Measurements from ENCODE around the gene LRRC4C.
"Not testable (repeated sequence)": the region's sequence is repeated elsewhere in the genome, so short reads cannot be mapped to it uniquely, and the experiment has no call there.

Gene LRRC4C

GRCh38 chr11:40178470-40178869 lies 1281.0 kb downstream of the LRRC4C start:
- ATAC-seq (ENCODE audit: low read depth) (no peak), DNase-seq (ENCODE audit: low spot score) (no peak)
- no peak overlapping the region for H3K4me3 ChIP-seq (ENCODE audit: severe bottlenecking)
- H3K27ac ChIP-seq (ENCODE audit: poor library complexity, severe bottlenecking): no peak overlapping the region
- H3K36me3 ChIP-seq (ENCODE audit: low read depth): no peaks in the 10 kb centered on the region
- H3K4me1 ChIP-seq (ENCODE audit: insufficient read depth, poor library complexity, severe bottlenecking): no peaks in the 10 kb centered on the region
- H3K27me3 ChIP-seq (ENCODE audit: insufficient read depth, poor library complexity, severe bottlenecking): peaks cover 7% of the 10 kb centered on the region
- TF ChIP-seq, protein P1, sequence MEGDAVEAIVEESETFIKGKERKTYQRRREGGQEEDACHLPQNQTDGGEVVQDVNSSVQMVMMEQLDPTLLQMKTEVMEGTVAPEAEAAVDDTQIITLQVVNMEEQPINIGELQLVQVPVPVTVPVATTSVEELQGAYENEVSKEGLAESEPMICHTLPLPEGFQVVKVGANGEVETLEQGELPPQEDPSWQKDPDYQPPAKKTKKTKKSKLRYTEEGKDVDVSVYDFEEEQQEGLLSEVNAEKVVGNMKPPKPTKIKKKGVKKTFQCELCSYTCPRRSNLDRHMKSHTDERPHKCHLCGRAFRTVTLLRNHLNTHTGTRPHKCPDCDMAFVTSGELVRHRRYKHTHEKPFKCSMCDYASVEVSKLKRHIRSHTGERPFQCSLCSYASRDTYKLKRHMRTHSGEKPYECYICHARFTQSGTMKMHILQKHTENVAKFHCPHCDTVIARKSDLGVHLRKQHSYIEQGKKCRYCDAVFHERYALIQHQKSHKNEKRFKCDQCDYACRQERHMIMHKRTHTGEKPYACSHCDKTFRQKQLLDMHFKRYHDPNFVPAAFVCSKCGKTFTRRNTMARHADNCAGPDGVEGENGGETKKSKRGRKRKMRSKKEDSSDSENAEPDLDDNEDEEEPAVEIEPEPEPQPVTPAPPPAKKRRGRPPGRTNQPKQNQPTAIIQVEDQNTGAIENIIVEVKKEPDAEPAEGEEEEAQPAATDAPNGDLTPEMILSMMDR (IDR thresholded peaks at IDR 0.05; ENCODE audit: poor library complexity, severe bottlenecking): no peak
- H3K9me3 ChIP-seq (ENCODE audit: severe bottlenecking): no peaks in the 10 kb centered on the region

DNA sequence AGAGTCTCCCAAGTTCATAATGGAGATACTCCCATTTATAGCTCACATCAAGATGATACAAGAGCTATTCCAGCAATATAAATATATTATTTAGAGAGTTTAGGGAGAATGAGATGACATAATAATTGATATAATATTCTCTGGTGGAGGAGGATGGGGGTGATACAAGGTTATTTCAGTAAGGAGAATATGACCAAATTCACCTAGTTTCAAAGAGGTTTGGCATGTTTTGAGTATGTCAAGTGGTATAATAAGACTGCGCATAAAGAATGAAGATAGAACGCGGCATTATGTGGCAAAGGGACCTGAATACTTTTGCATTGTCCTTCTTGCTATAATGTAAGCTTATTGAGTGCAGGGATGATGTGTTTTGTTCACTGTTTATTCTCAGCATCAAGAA lies 1283.5 kb downstream of the LRRC4C start:
- Histone ChIP-seq H3K4me1 (ENCODE audit: insufficient read depth, poor library complexity, severe bottlenecking) (no peaks in the 10 kb centered on the region), H3K27me3 (ENCODE audit: insufficient read depth, poor library complexity, severe bottlenecking) (peaks cover 11% of the 10 kb centered on the region), H3K9me3 (ENCODE audit: severe bottlenecking) (no peaks in the 10 kb centered on the region), H3K36me3 (ENCODE audit: low read depth) (no peaks in the 10 kb centered on the region), H3K27ac (ENCODE audit: poor library complexity, severe bottlenecking) (no peak overlapping the region), H3K4me3 (ENCODE audit: severe bottlenecking) (no peak overlapping the region)
- DNase-seq (ENCODE audit: low spot score): no peak
- ATAC-seq (ENCODE audit: low read depth): no peak
- TF ChIP-seq, protein P1 (IDR thresholded peaks at IDR 0.05; ENCODE audit: poor library complexity, severe bottlenecking): no peak

DNA sequence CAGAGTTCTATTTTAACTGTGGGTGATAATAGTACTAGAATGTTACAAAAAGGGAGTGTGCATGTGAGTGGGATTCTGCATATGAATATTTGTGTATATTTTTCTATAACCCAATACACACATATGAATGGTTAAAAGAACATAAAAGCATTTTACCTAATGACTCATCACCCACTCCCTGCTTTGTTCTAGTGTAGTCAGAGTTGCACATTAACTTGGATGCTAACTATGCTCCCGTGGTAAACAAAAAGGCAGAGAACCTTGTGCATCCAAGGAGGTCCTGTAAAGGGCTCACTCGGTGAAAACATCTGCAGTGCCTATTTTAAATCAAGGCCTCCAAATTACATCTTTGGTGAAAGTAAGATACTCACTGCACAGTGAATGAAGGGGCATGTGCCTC lies 1289.4 kb downstream of the LRRC4C start:
- H3K4me1 ChIP-seq (ENCODE audit: insufficient read depth, poor library complexity, severe bottlenecking): no peaks in the 10 kb centered on the region
- TF ChIP-seq, protein P1 (IDR thresholded peaks at IDR 0.05; ENCODE audit: poor library complexity, severe bottlenecking): no peak
- ATAC-seq (ENCODE audit: low read depth) (no peak), DNase-seq (ENCODE audit: low spot score) (no peak)
- no peaks in the 10 kb centered on the region for H3K9me3 ChIP-seq (ENCODE audit: severe bottlenecking)
- H3K27ac ChIP-seq (ENCODE audit: poor library complexity, severe bottlenecking): no peak overlapping the region
- H3K27me3 ChIP-seq (ENCODE audit: insufficient read depth, poor library complexity, severe bottlenecking): peaks cover 7% of the 10 kb centered on the region
- no peak overlapping the region for H3K4me3 ChIP-seq (ENCODE audit: severe bottlenecking)
- H3K36me3 ChIP-seq (ENCODE audit: low read depth): no peaks in the 10 kb centered on the region

- H3K9me3 ChIP-seq (ENCODE audit: severe bottlenecking): no peaks in the 10 kb centered on the region
- DNase-seq (ENCODE audit: low spot score) (no peak), ATAC-seq (ENCODE audit: low read depth) (no peak)
- H3K27me3 ChIP-seq (ENCODE audit: insufficient read depth, poor library complexity, severe bottlenecking): peaks cover 7% of the 10 kb centered on the region
- H3K4me1 ChIP-seq (ENCODE audit: insufficient read depth, poor library complexity, severe bottlenecking): no peaks in the 10 kb centered on the region
- H3K27ac ChIP-seq (ENCODE audit: poor library complexity, severe bottlenecking): no peak overlapping the region
- no peaks in the 10 kb centered on the region for H3K36me3 ChIP-seq (ENCODE audit: low read depth)
- TF ChIP-seq, protein P1 (IDR thresholded peaks at IDR 0.05; ENCODE audit: poor library complexity, severe bottlenecking): no peak
- H3K4me3 ChIP-seq (ENCODE audit: severe bottlenecking): no peak overlapping the region
These were observed 1291.0 kb downstream of the LRRC4C start for GRCh38 chr11:40168414-40168813.

DNA sequence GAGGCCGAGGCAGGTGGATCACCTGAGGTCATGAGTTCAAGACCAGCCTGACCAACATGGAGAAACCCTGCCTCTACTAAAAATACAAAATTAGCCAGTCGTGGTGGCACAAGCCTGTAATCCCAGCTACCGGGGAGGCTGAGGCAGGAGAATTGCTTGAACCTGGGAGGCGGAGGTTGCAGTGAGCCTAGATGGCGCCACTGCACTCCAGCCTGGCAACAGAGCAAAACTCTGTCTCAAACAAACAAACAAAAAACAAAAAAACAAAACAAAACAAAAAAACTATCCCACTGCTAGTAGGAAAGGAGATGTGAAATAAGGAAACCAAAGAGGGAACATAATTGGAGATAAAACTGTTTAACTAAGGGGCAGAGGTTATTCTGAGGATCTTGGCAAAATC lies 1291.6 kb downstream of the LRRC4C start:
- DNase-seq (ENCODE audit: low spot score); H3K9me3 ChIP-seq (ENCODE audit: severe bottlenecking); H3K36me3 ChIP-seq (ENCODE audit: low read depth): not testable (repeated sequence)

More for the DNA sequence above, 1291.6 kb downstream of the LRRC4C start:
- not testable (repeated sequence) for H3K4me1 ChIP-seq (ENCODE audit: insufficient read depth, poor library complexity, severe bottlenecking); ATAC-seq (ENCODE audit: low read depth); H3K4me3 ChIP-seq (ENCODE audit: severe bottlenecking); H3K27me3 ChIP-seq (ENCODE audit: insufficient read depth, poor library complexity, severe bottlenecking); H3K27ac ChIP-seq (ENCODE audit: poor library complexity, severe bottlenecking)
